ENCODE results near the gene TRIM41. TPM values are rescaled to one million over a fixed set of nuclear protein-coding genes. Genes with fewer than 3 reads are reported as not detected.

The TRIM41 gene
- total and polyA plus RNA-seq, 2 of the 13 experiments (the other 11 are each of a cell fraction or from before 2014, with no cell fraction given) = 10.2 to 16.7 TPM

DNA sequence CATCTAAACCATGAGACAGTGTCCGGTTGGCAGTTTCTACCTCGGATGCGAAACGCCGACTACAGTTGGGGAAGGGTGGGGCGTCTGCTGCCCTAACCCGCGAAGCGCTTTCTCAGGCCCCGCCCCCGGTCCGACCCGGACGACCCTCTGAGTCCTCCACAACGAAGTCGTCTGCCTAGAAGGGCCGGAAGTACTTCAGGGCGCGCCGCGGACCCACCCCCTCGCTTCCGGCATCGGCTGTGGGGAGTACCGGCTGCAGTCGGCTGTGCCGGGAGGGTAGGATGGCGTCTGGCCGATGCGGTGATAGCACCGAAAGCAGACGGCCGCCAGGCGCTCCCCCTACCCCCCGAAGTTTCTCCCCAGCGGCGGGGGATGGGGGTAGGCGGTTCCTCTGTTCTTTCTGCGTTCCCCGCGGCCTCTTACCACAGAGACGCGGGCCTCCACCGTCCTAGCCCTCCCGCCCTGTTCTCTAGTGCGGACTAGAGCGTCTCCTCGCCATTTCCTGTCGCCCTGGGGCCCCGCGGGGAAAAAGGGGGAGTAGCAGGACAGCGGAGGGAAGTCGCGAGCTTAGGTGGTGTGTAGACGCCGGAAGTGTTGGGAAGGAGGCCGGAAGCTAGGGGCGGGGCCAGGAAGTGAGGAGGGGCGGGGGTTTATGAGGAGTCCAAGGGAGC lies at the start of gene TRIM41 (continued):
- TF ChIP-seq ZBTB10 (CRISPR knock-in tag; IDR thresholded peaks at IDR 0.05; ENCODE audit: borderline replicate concordance) (0 out of 2 replicates have a peak, but pooled peaks have one; percentile 33), SALL1 (CRISPR knock-in tag; IDR thresholded peaks at IDR 0.05) (peak; percentile 55), RXRB (CRISPR knock-in tag; IDR thresholded peaks at IDR 0.05; ENCODE audit: borderline replicate concordance) (peak; percentile 53; the same call in 1 of the 2 replicates), BHLHE40 (IDR thresholded peaks at IDR 0.05; ENCODE audit: low read length) (no peak), CREBL2 (CRISPR knock-in tag; IDR thresholded peaks at IDR 0.05; ENCODE audit: borderline replicate concordance) (no peak), UBTF (CRISPR knock-in tag; IDR thresholded peaks at IDR 0.05) (peak; percentile 69; the same call in 1 of the 2 replicates), HMGA1 (CRISPR knock-in tag; conservative IDR thresholded peaks at IDR 0.05) (no peak), MTA3 (CRISPR knock-in tag; IDR thresholded peaks at IDR 0.05) (no peak), ZNF570 (CRISPR knock-in tag; IDR thresholded peaks at IDR 0.05; ENCODE audit: borderline replicate concordance) (0 out of 2 replicates have a peak, but pooled peaks have one; percentile 7), NFKBIZ (CRISPR knock-in tag; IDR thresholded peaks at IDR 0.05) (no peak), ZBTB43 (CRISPR knock-in tag; conservative IDR thresholded peaks at IDR 0.05) (no peak), CHCHD3 (CRISPR knock-in tag; IDR thresholded peaks at IDR 0.05) (no peak), FOSL2 (CRISPR knock-in tag; IDR thresholded peaks at IDR 0.05) (no peak; the same call in 1 of the 2 replicates), GATAD1 (CRISPR knock-in tag; IDR thresholded peaks at IDR 0.05) (peak; percentile 93), SNAPC2 (CRISPR knock-in tag; IDR thresholded peaks at IDR 0.05) (peak; percentile 86), KAT8 (CRISPR knock-in tag; IDR thresholded peaks at IDR 0.05) (peak; percentile 95), ZSCAN21 (CRISPR knock-in tag; IDR thresholded peaks at IDR 0.05; ENCODE audit: borderline replicate concordance) (peak; percentile 11; the same call in 1 of the 2 replicates), ZSCAN22 (CRISPR knock-in tag; IDR thresholded peaks at IDR 0.05) (no peak; the same call in 1 of the 2 replicates)
